Medulla oblongata (tissue), 1 donor: Measurements from ENCODE around the gene LRP1B.
A peak's percentile ranks its signal among the peaks of the same experiment; 100 is the strongest.

Experiments used
- DNase-seq: peaks from one replicate; pipeline ENCODE4 v3.0.0-alpha.2; 2015; ENCODE audit errors: extremely low spot score

LRP1B gene

GRCh38 chr2:142131010-142131669 is at the start of gene LRP1B:
Gene LRP1B, minus strand, starts transcription at chr2:142131016. Its CDS starts 287 bp downstream, at chr2:142130729.
- DNase-seq, result peak; percentile 71

GRCh38 chr2:142179686-142180085 is 48.9 kb upstream of the LRP1B start:
- DNase-seq, result no peak

GRCh38 chr2:142178604-142179003 is 47.8 kb upstream of the LRP1B start:
- DNase-seq, result no peak

- DNase-seq, result no peak
Measured at GRCh38 chr2:142176941-142177340, 46.1 kb upstream of the LRP1B start.

GRCh38 chr2:142175813-142176338 is 45.1 kb upstream of the LRP1B start:
- DNase-seq, result no peak

- DNase-seq, result no peak
Measured at GRCh38 chr2:142174176-142174575, 43.4 kb upstream of the LRP1B start.

GRCh38 chr2:142170847-142171246 is 40.0 kb upstream of the LRP1B start:
- DNase-seq, result no peak

GRCh38 chr2:142165790-142166189 is 35.0 kb upstream of the LRP1B start:
- peak; percentile 27 for DNase-seq

- no peak for DNase-seq
Measured at GRCh38 chr2:142153601-142154000, 22.8 kb upstream of the LRP1B start.

GRCh38 chr2:142150453-142150852 is 19.6 kb upstream of the LRP1B start:
- no peak for DNase-seq

- no peak for DNase-seq
Measured at GRCh38 chr2:142144547-142144946, 13.7 kb upstream of the LRP1B start.

GRCh38 chr2:142142595-142142994 is 11.8 kb upstream of the LRP1B start:
- no peak for DNase-seq

- peak; percentile 48 for DNase-seq
Measured at GRCh38 chr2:142140434-142140845, 9.6 kb upstream of the LRP1B start.

GRCh38 chr2:142139384-142139783 is 8.6 kb upstream of the LRP1B start:
- no peak for DNase-seq

- DNase-seq, result no peak
Measured at GRCh38 chr2:142136571-142136970, 5.8 kb upstream of the LRP1B start.

- peak; percentile 36 for DNase-seq
Measured at GRCh38 chr2:142134911-142135310, 4.1 kb upstream of the LRP1B start.

GRCh38 chr2:142130111-142131009 is 456 bp downstream of the LRP1B start:
- peak; percentile 73 for DNase-seq

GRCh38 chr2:142128105-142128504 is 2.7 kb downstream of the LRP1B start:
- DNase-seq, result no peak

GRCh38 chr2:142127248-142127647 is 3.6 kb downstream of the LRP1B start:
- DNase-seq, result no peak

GRCh38 chr2:142124706-142125105 is 6.1 kb downstream of the LRP1B start:
- DNase-seq, result no peak

GRCh38 chr2:142119347-142119746 is 11.5 kb downstream of the LRP1B start:
- DNase-seq, result no peak

GRCh38 chr2:142112757-142113221 is 18.0 kb downstream of the LRP1B start:
- no peak for DNase-seq
